ENCODE measurements around the gene ALK.
"Not testable (repeated sequence)": the region's sequence is repeated elsewhere in the genome, so short reads cannot be mapped to it uniquely, and the experiment has no call there.

The ALK gene

GRCh38 chr2:29250977-29251376, 670.4 kb downstream of the ALK start:
- Histone ChIP-seq H3K27me3 (replicated peaks; ENCODE audit: control insufficient read depth, insufficient read depth, low read length) (peaks cover 14% of the 10 kb centered on the region), H3K9me3 (ENCODE audit: control insufficient read depth, low read length) (no peaks in the 10 kb centered on the region), H3K9ac (ENCODE audit: low read length) (no peak overlapping the region), H3K4me3 (ENCODE audit: low read length) (no peak overlapping the region), H3K4me1 (ENCODE audit: control insufficient read depth, insufficient read depth, low read length) (peaks cover 4% of the 10 kb centered on the region), H3K36me3 (ENCODE audit: control insufficient read depth, insufficient read depth, low read length, severe bottlenecking) (no peaks in the 10 kb centered on the region)
- DNase-seq (ENCODE audit: low read depth) = no peak

- peaks cover 4% of the 10 kb centered on the region for H3K4me1 ChIP-seq (ENCODE audit: control insufficient read depth, insufficient read depth, low read length)
- no peak for DNase-seq (ENCODE audit: low read depth)
Measured at GRCh38 chr2:29249666-29250253, 671.6 kb downstream of the ALK start.

GRCh38 chr2:29247336-29247914, 674.0 kb downstream of the ALK start:
- Histone ChIP-seq H3K27me3 (replicated peaks; ENCODE audit: control insufficient read depth, insufficient read depth, low read length) (peaks cover 22% of the 10 kb centered on the region), H3K36me3 (ENCODE audit: control insufficient read depth, insufficient read depth, low read length, severe bottlenecking) (no peaks in the 10 kb centered on the region), H3K9ac (ENCODE audit: low read length) (no peak overlapping the region), H3K4me1 (ENCODE audit: control insufficient read depth, insufficient read depth, low read length) (no peaks in the 10 kb centered on the region), H3K4me3 (ENCODE audit: low read length) (no peak overlapping the region), H3K9me3 (ENCODE audit: control insufficient read depth, low read length) (no peaks in the 10 kb centered on the region)
- DNase-seq (ENCODE audit: low read depth) = no peak

More at GRCh38 chr2:29249666-29250253, 671.6 kb downstream of the ALK start:
- peaks cover 17% of the 10 kb centered on the region for H3K27me3 ChIP-seq (replicated peaks; ENCODE audit: control insufficient read depth, insufficient read depth, low read length)
- no peak overlapping the region for H3K4me3 ChIP-seq (ENCODE audit: low read length)
- no peak overlapping the region for H3K9ac ChIP-seq (ENCODE audit: low read length)
- no peaks in the 10 kb centered on the region for H3K9me3 ChIP-seq (ENCODE audit: control insufficient read depth, low read length)
- no peaks in the 10 kb centered on the region for H3K36me3 ChIP-seq (ENCODE audit: control insufficient read depth, insufficient read depth, low read length, severe bottlenecking)

- Histone ChIP-seq H3K27me3 (replicated peaks; ENCODE audit: control insufficient read depth, insufficient read depth, low read length) (peaks cover 29% of the 10 kb centered on the region), H3K9me3 (ENCODE audit: control insufficient read depth, low read length) (no peaks in the 10 kb centered on the region), H3K4me3 (ENCODE audit: low read length) (no peak overlapping the region), H3K4me1 (ENCODE audit: control insufficient read depth, insufficient read depth, low read length) (no peaks in the 10 kb centered on the region), H3K36me3 (ENCODE audit: control insufficient read depth, insufficient read depth, low read length, severe bottlenecking) (no peaks in the 10 kb centered on the region), H3K9ac (ENCODE audit: low read length) (no peak overlapping the region)
- no peak for DNase-seq (ENCODE audit: low read depth)
Measured at GRCh38 chr2:29246383-29247300, 674.7 kb downstream of the ALK start.

GRCh38 chr2:29245742-29246382, 675.5 kb downstream of the ALK start:
- Histone ChIP-seq H3K9ac (ENCODE audit: low read length) (no peak overlapping the region), H3K9me3 (ENCODE audit: control insufficient read depth, low read length) (no peaks in the 10 kb centered on the region), H3K4me1 (ENCODE audit: control insufficient read depth, insufficient read depth, low read length) (no peaks in the 10 kb centered on the region), H3K4me3 (ENCODE audit: low read length) (no peak overlapping the region), H3K36me3 (ENCODE audit: control insufficient read depth, insufficient read depth, low read length, severe bottlenecking) (no peaks in the 10 kb centered on the region), H3K27me3 (replicated peaks; ENCODE audit: control insufficient read depth, insufficient read depth, low read length) (peaks cover 37% of the 10 kb centered on the region)
- no peak for DNase-seq (ENCODE audit: low read depth)

- H3K36me3 ChIP-seq (ENCODE audit: control insufficient read depth, insufficient read depth, low read length, severe bottlenecking); DNase-seq (ENCODE audit: low read depth); H3K4me1 ChIP-seq (ENCODE audit: control insufficient read depth, insufficient read depth, low read length): not testable (repeated sequence)
Measured at GRCh38 chr2:29245035-29245741, 676.2 kb downstream of the ALK start.

GRCh38 chr2:29242621-29243375, 678.6 kb downstream of the ALK start:
- H3K9ac ChIP-seq (ENCODE audit: low read length) = no peak overlapping the region
- no peaks in the 10 kb centered on the region for H3K36me3 ChIP-seq (ENCODE audit: control insufficient read depth, insufficient read depth, low read length, severe bottlenecking)
- H3K4me1 ChIP-seq (ENCODE audit: control insufficient read depth, insufficient read depth, low read length) = no peaks in the 10 kb centered on the region
- H3K4me3 ChIP-seq (ENCODE audit: low read length) = no peak overlapping the region
- H3K9me3 ChIP-seq (ENCODE audit: control insufficient read depth, low read length) = no peaks in the 10 kb centered on the region
- no peak for DNase-seq (ENCODE audit: low read depth)
- H3K27me3 ChIP-seq (replicated peaks; ENCODE audit: control insufficient read depth, insufficient read depth, low read length) = peaks cover 43% of the 10 kb centered on the region

More at GRCh38 chr2:29245035-29245741, 676.2 kb downstream of the ALK start:
- H3K9ac ChIP-seq (ENCODE audit: low read length); H3K9me3 ChIP-seq (ENCODE audit: control insufficient read depth, low read length); H3K4me3 ChIP-seq (ENCODE audit: low read length): not testable (repeated sequence)
- H3K27me3 ChIP-seq (replicated peaks; ENCODE audit: control insufficient read depth, insufficient read depth, low read length) = peaks cover 43% of the 10 kb centered on the region

- no peak overlapping the region for H3K9ac ChIP-seq (ENCODE audit: low read length)
- no peak overlapping the region for H3K4me3 ChIP-seq (ENCODE audit: low read length)
- no peaks in the 10 kb centered on the region for H3K4me1 ChIP-seq (ENCODE audit: control insufficient read depth, insufficient read depth, low read length)
- H3K36me3 ChIP-seq (ENCODE audit: control insufficient read depth, insufficient read depth, low read length, severe bottlenecking) = no peaks in the 10 kb centered on the region
- H3K27me3 ChIP-seq (replicated peaks; ENCODE audit: control insufficient read depth, insufficient read depth, low read length) = peaks cover 43% of the 10 kb centered on the region
- no peak for DNase-seq (ENCODE audit: low read depth)
- H3K9me3 ChIP-seq (ENCODE audit: control insufficient read depth, low read length) = no peaks in the 10 kb centered on the region
Measured at GRCh38 chr2:29241955-29242565, 679.3 kb downstream of the ALK start.

GRCh38 chr2:29241341-29241740, 680.0 kb downstream of the ALK start:
- Histone ChIP-seq H3K4me1 (ENCODE audit: control insufficient read depth, insufficient read depth, low read length) (no peaks in the 10 kb centered on the region), H3K9ac (ENCODE audit: low read length) (no peak overlapping the region), H3K4me3 (ENCODE audit: low read length) (no peak overlapping the region), H3K27me3 (replicated peaks; ENCODE audit: control insufficient read depth, insufficient read depth, low read length) (peaks cover 49% of the 10 kb centered on the region), H3K9me3 (ENCODE audit: control insufficient read depth, low read length) (no peaks in the 10 kb centered on the region), H3K36me3 (ENCODE audit: control insufficient read depth, insufficient read depth, low read length, severe bottlenecking) (no peaks in the 10 kb centered on the region)
- DNase-seq (ENCODE audit: low read depth) = no peak

- H3K36me3 ChIP-seq (ENCODE audit: control insufficient read depth, insufficient read depth, low read length, severe bottlenecking) = no peaks in the 10 kb centered on the region
- H3K4me1 ChIP-seq (ENCODE audit: control insufficient read depth, insufficient read depth, low read length) = no peaks in the 10 kb centered on the region
- H3K9ac ChIP-seq (ENCODE audit: low read length) = no peak overlapping the region
- H3K9me3 ChIP-seq (ENCODE audit: control insufficient read depth, low read length) = no peaks in the 10 kb centered on the region
- H3K27me3 ChIP-seq (replicated peaks; ENCODE audit: control insufficient read depth, insufficient read depth, low read length) = peaks cover 50% of the 10 kb centered on the region
- DNase-seq (ENCODE audit: low read depth) = no peak
- no peak overlapping the region for H3K4me3 ChIP-seq (ENCODE audit: low read length)
Measured at GRCh38 chr2:29240601-29241000, 680.8 kb downstream of the ALK start.

Measured in adipocyte (in vitro differentiated cells).